ENCODE data around the gene SAP25.

DNA sequence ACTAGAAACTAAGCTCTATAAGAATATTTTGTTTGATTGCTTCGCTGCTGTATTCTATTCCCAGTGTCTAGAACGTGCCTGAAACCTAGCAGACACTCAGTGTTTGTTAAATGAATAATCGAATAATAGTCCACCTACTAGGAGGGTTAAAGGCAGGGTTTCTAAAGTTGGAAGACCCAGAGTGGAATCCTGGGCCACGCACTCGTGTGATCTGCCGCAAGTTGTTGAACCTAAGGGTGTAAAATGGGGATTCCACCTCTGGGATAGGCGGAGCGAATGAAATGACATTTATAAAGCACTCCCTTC, 35.4 kb downstream of the SAP25 start:
- TF ChIP-seq, protein P1, sequence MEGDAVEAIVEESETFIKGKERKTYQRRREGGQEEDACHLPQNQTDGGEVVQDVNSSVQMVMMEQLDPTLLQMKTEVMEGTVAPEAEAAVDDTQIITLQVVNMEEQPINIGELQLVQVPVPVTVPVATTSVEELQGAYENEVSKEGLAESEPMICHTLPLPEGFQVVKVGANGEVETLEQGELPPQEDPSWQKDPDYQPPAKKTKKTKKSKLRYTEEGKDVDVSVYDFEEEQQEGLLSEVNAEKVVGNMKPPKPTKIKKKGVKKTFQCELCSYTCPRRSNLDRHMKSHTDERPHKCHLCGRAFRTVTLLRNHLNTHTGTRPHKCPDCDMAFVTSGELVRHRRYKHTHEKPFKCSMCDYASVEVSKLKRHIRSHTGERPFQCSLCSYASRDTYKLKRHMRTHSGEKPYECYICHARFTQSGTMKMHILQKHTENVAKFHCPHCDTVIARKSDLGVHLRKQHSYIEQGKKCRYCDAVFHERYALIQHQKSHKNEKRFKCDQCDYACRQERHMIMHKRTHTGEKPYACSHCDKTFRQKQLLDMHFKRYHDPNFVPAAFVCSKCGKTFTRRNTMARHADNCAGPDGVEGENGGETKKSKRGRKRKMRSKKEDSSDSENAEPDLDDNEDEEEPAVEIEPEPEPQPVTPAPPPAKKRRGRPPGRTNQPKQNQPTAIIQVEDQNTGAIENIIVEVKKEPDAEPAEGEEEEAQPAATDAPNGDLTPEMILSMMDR (IDR thresholded peaks at IDR 0.05; ENCODE audit: low read depth, low read length, poor library complexity, severe bottlenecking), result no peak
- TF ChIP-seq EZH2phosphoT487 (IDR thresholded peaks at IDR 0.05; ENCODE audit: borderline replicate concordance, low read length), result no peak

Measured in DOHH2 (cell line).